ENCODE data around the gene DENND4C.

DNA sequence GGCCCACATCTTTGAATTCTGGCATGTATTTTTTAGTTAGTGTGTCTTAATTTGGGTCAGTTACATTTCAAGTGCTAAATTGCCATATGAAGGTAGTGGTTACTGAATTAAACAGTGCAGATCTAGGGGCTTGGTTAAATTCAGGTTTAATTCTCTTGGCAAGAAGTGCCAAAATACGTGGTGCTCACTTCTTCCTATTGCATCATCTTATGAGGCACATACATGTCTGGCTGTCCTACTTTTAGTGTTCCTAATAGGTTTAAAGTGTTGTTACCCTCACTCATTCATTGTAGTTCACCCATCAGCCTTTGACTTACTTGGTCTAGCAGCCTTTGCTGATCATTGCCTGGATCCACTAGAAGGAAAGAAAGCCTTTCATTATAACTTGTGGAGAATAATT, 90.0 kb downstream of the DENND4C start:
- TF ChIP-seq, protein P1, sequence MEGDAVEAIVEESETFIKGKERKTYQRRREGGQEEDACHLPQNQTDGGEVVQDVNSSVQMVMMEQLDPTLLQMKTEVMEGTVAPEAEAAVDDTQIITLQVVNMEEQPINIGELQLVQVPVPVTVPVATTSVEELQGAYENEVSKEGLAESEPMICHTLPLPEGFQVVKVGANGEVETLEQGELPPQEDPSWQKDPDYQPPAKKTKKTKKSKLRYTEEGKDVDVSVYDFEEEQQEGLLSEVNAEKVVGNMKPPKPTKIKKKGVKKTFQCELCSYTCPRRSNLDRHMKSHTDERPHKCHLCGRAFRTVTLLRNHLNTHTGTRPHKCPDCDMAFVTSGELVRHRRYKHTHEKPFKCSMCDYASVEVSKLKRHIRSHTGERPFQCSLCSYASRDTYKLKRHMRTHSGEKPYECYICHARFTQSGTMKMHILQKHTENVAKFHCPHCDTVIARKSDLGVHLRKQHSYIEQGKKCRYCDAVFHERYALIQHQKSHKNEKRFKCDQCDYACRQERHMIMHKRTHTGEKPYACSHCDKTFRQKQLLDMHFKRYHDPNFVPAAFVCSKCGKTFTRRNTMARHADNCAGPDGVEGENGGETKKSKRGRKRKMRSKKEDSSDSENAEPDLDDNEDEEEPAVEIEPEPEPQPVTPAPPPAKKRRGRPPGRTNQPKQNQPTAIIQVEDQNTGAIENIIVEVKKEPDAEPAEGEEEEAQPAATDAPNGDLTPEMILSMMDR (IDR thresholded peaks at IDR 0.05; ENCODE audit: low read length), result no peak
- TF ChIP-seq EZH2 (IDR thresholded peaks at IDR 0.05; ENCODE audit: borderline replicate concordance, low read length), result no peak

All from OCI-LY1 (cell line).